GM08714 (cell line): Measurements from ENCODE around the gene SUCO.

Experiments
- H3K4me3 ChIP-seq: fragments of 200-500 bp; sonication (Bioruptor generic); 2 replicates; pipeline ENCODE4 v1.5.1; 2014; ENCODE audit warnings: mild to moderate bottlenecking, low read length, inconsistent platforms
- ZNF274 ChIP-seq: IDR thresholded peaks from 2 replicates; pipeline ENCODE4 v1.6.1; 2012; ENCODE audit warnings: mild to moderate bottlenecking, low read depth, low read length

Gene SUCO

DNA sequence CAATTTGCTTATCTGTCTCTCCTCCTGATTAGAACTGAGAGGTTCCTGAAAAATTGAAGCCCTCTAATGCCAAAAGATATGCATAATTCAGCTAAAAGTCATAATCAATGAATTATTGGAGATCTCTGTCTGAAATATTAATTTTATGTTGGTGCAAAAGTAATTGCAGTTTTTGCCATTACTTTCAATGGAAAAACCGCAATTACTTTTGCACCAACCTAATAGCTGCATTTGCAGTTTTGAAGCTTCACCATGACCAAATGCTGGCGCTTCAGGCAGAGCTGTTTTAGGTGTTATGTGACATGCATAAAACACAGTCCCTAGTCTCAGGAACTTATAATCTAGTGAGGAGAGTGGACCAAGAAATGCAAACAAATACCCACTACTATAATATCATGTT, 96.2 kb downstream of the SUCO start:
- TF ChIP-seq ZNF274 = no peak
- no peak overlapping the region for H3K4me3 ChIP-seq

DNA sequence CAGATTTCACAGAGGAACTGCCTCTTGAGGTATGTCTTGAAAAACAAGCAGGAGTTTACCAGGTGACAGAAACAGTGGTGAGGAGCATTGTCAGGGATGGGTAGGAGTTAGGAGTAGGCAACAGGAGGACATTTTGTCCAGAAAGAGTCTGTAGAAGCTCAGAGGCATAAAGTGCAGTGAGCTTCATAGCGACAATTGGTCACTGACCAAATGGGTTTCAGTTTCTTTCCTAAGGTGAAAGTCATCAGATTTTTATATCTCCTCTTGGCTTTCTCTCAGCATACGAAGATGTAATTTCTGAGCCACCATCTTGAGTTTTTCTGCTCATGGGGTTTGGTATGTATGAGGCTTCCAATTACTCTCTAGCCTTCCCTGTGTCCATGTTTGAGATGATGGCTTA, 96.7 kb downstream of the SUCO start:
- H3K4me3 ChIP-seq = no peak overlapping the region
- TF ChIP-seq ZNF274 = no peak

DNA sequence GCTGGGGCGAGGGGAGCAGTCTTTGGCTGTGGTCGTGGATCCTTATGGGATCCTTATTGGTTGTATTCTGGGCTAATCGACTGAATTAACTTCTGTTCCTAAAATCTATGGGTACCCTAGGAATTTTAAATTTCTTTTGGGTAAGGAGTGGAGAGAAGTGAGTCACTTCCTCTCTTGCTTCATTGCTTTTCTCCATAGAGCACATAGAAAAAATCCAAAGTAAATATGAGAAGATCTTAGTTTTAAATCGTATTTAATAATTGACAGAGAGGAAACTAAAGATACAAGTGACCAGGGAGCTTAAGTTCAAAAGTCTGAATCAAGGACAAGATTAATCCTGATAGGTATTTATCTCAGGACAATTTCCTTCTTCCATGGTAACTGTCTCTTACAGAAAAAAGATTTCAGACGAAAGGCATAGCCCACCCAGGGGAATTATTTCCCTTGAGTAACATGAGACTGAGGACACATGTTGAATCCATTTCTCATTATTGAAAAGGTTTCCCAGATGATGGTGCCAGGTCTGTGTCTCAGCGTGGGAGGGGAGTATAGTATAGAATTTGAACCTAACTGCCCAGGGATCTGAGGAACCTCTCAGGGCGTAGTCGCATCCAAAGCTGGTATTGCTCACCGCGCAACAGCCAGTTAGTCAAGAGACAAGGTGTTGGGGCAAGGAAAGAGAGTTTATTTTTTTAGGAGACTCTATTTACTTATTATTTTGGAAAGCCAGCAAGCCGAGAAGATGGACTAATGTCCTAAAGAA, 97.3 kb downstream of the SUCO start:
- no peak for TF ChIP-seq ZNF274
- H3K4me3 ChIP-seq = no peak overlapping the region

- no peak for TF ChIP-seq ZNF274
Measured at GRCh38 chr1:172630868-172631267, 97.9 kb downstream of the SUCO start.

GRCh38 chr1:172637522-172637921, 104.6 kb downstream of the SUCO start:
- H3K4me3 ChIP-seq = no peak overlapping the region
- TF ChIP-seq ZNF274 = no peak

More at GRCh38 chr1:172630868-172631267, 97.9 kb downstream of the SUCO start:
- H3K4me3 ChIP-seq = no peak overlapping the region

- no peak for TF ChIP-seq ZNF274
- no peak overlapping the region for H3K4me3 ChIP-seq
Measured at GRCh38 chr1:172638249-172638648, 105.3 kb downstream of the SUCO start.

DNA sequence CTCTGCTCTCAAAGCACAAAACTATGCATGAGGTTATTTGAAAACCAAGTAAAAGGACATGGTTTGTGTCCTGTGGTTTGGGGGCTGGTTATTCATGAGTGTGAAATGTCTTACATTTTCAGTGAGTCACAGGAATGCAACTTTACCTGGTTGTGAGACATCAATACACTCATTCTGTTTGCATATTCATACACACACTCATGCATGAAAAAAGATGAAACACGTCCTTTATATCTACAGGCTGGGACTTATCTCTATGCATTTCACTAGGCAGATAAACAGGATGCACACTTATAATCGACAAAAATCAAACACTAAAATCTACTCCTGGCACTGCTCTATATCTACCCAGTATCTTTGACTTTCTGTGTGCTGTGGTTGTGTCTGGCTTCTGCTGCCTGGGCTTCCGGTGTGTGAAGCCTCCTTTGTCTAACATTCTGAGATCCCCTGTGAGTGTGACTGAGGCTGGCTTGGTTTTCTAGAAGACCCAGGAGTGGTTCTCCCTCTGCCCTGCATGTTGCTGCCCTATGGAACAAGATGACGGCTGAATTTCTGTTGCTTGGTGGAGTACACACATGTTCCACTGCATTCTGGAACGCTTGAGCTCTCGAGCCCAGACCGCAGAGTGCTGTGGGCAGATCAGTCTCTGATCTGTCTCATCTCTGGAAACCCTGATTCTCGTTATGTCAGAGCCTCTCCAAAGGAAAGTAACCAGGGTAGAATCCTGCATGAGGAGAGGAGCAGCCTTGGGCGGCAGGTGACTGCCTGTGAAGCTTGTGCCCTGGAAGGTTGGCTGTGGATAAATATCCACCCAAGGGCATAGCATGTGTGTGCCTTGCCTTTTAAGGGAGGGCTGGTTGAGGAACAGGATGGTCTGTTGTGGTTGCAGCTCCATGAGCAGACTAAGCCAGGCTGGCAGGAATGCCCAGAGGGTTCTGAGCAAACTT, 106.2 kb downstream of the SUCO start:
- no peak overlapping the region for H3K4me3 ChIP-seq

GRCh38 chr1:172640111-172640510, 107.2 kb downstream of the SUCO start:
- no peak for TF ChIP-seq ZNF274
- H3K4me3 ChIP-seq = no peak overlapping the region

More for the DNA sequence above, 106.2 kb downstream of the SUCO start:
- TF ChIP-seq ZNF274 = no peak

DNA sequence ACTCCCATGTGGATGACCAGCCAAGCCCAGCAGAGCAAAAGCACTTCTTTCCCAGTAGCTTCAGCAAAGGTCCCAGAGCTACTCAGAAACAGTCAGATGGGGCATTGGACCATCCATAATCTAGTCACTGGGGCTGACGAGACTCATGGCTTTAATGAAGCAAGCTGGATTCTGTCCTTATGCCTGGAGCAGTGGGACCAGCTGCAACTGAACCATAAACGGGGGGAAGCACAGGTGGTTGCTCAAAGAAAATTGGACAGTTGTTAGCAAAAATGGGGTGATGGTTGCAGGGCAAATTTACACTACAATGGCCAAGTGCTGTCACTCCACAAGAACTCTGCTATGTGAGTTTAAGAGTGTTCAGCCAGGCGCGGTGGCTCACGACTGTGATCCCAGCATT, 108.5 kb downstream of the SUCO start:
- H3K4me3 ChIP-seq = no peak overlapping the region
- no peak for TF ChIP-seq ZNF274

DNA sequence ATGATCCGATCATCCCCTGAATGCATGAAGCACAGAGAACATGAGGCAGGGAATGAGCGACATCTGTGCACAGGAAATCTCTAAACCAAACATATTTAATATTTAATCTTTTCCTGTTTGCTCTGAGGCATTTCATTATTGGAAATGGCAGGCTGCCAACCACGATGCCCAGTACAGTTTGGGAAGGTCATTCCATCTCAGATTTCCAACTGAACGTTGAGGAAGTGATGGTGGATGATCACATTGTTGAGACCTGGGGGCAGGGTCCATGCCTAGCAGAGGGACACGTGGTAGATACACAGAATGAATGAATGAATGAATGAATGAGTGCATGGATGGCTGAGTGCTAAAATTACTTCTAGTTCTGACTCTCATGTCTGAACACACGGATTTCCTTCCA, 110.0 kb downstream of the SUCO start:
- no peak for TF ChIP-seq ZNF274
- H3K4me3 ChIP-seq = no peak overlapping the region

DNA sequence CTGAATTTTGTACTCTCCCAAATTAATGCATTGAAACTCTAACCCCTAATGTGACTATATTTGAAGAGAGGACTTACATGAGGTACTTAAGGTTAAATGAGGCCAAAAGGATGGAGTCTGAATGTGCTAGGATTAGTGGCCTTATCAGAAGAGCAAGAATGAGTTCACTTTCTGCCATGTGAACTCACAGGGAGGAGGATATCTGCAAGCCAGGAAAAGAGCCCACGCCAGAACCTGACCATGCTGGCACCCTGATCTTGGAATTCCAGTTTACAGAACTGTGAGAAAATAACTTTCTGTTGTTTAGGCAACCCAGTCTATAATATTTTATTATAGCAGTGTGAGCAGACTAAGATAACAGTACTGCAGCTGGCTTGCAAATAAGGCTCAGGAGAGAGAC, 113.7 kb downstream of the SUCO start:
- no peak overlapping the region for H3K4me3 ChIP-seq
- no peak for TF ChIP-seq ZNF274

GRCh38 chr1:172647110-172647564, 114.2 kb downstream of the SUCO start:
- TF ChIP-seq ZNF274 = no peak
- no peak overlapping the region for H3K4me3 ChIP-seq

DNA sequence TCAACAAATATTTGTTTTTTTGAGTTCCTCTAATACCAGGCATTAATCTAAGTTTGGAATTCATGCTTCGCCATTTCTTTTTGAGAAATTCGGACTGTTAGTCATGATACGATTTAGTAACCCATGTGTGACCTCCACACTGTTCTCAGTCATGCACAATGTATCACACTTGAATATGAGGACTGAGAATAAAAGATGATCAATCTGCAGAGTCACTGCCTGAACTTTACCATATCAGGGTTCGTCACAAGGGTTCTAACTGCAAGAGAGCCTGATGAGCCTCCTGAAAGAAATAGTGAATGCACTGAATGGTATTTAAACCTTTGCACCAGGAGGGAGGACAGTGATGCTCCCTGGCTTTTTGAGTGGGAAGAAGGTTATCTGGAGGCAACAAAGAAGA, 115.0 kb downstream of the SUCO start:
- TF ChIP-seq ZNF274 = no peak
- H3K4me3 ChIP-seq = no peak overlapping the region

DNA sequence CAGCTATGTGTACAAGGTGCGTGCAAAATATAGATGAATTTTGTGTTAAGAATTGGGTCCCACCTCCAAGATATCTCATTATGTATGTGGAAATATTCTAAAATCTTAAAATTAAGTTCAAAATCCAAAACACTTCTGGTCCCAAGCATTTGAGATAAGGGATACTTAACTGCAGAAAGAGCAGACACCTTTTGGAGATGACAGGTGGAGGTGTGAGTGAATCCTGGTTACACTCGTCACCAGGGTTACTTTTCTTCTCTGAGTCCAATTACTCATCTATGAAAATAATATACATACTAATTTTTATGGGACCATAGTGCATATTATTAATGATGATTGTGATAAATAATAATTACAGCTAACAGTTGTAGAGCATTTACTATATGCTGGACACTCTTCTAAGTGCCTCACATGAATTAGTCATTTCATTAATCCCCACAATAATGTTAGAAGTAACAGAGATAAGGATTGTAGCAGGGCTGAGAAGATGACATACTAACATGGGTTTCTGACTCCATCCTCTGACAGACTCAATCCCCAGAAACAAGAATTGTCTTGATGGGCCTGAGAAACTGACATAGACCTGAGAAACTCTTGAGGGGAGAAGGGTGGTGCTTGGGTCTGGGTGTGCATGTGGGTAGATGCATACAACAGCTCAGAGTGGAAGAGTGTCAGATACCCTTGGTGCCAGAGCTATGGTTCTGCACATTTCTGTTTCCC, 117.7 kb downstream of the SUCO start:
- TF ChIP-seq ZNF274 = no peak
- H3K4me3 ChIP-seq = no peak overlapping the region
